Measurements from ENCODE around the gene CACNA2D3. TPM values are rescaled to one million over a fixed set of nuclear protein-coding genes. Genes with fewer than 3 reads are reported as not detected.

The CACNA2D3 gene
- total RNA-seq, 1 experiment from 2014 or later, result 0.59 TPM

GRCh38 chr3:54538346-54538745, 416.0 kb downstream of the CACNA2D3 start:
- ChIA-PET CTCF (no interaction called here), POLR2A (ENCODE audit: unreplicated experiment) (no interaction called here)
- intact Hi-C loops (cut with micrococcal nuclease; ENCODE audit: unreplicated experiment), result no loop called here

GRCh38 chr3:54541369-54541768, 419.0 kb downstream of the CACNA2D3 start:
- Histone ChIP-seq H3K27me3 (ENCODE audit: insufficient read depth, low read depth) (peaks cover 25% of the 10 kb centered on the region), H3K9me3 (ENCODE audit: insufficient read depth, low read depth) (no peaks in the 10 kb centered on the region), H3K79me2 (ENCODE audit: low read depth) (no peaks in the 10 kb centered on the region), H2AFZ (no peak overlapping the region), H3K4me2 (no peak overlapping the region), H3F3A (ENCODE audit: insufficient read depth, low read depth) (no peaks in the 10 kb centered on the region), H4K20me1 (ENCODE audit: insufficient read depth) (no peaks in the 10 kb centered on the region), H3K27ac (no peak overlapping the region), H3K4me3 (no peak overlapping the region), H3K4me1 (replicated peaks; ENCODE audit: insufficient read depth) (no peaks in the 10 kb centered on the region), H3K9me2 (ENCODE audit: insufficient read depth) (no peaks in the 10 kb centered on the region), H3K36me3 (ENCODE audit: low read depth) (no peaks in the 10 kb centered on the region)
- BruUV-seq (replicated peaks), result no TSS peak
- POLR2A ChIA-PET (ENCODE audit: unreplicated experiment), result no interaction called here
- CTCF ChIA-PET, result no interaction called here
- intact Hi-C loops (cut with micrococcal nuclease; ENCODE audit: unreplicated experiment), result no loop called here
- TF ChIP-seq CTCF (conservative IDR thresholded peaks at IDR 0.05), result no peak
- TF ChIP-seq EZH2 (IDR thresholded peaks at IDR 0.05; ENCODE audit: low read depth), result no peak
- no peak for DNase-seq

More at GRCh38 chr3:54538346-54538745, 416.0 kb downstream of the CACNA2D3 start:
- H3K4me1 ChIP-seq (replicated peaks; ENCODE audit: insufficient read depth), result no peaks in the 10 kb centered on the region
- H3K9me2 ChIP-seq (ENCODE audit: insufficient read depth), result no peaks in the 10 kb centered on the region
- TF ChIP-seq CTCF (conservative IDR thresholded peaks at IDR 0.05), result no peak
- TF ChIP-seq EZH2 (IDR thresholded peaks at IDR 0.05; ENCODE audit: low read depth), result no peak
- H3K27ac ChIP-seq, result no peak overlapping the region
- BruUV-seq (replicated peaks), result no TSS peak
- no peak overlapping the region for H2AFZ ChIP-seq
- H3K36me3 ChIP-seq (ENCODE audit: low read depth), result no peaks in the 10 kb centered on the region
- no peaks in the 10 kb centered on the region for H4K20me1 ChIP-seq (ENCODE audit: insufficient read depth)
- H3K79me2 ChIP-seq (ENCODE audit: low read depth), result no peaks in the 10 kb centered on the region
- DNase-seq, result no peak
- H3F3A ChIP-seq (ENCODE audit: insufficient read depth, low read depth), result no peaks in the 10 kb centered on the region
- no peaks in the 10 kb centered on the region for H3K9me3 ChIP-seq (ENCODE audit: insufficient read depth, low read depth)
- H3K4me3 ChIP-seq, result no peak overlapping the region
- no peak overlapping the region for H3K4me2 ChIP-seq
- peaks cover 25% of the 10 kb centered on the region for H3K27me3 ChIP-seq (ENCODE audit: insufficient read depth, low read depth)

- H3F3A ChIP-seq (ENCODE audit: insufficient read depth, low read depth), result no peaks in the 10 kb centered on the region
- H3K79me2 ChIP-seq (ENCODE audit: low read depth), result no peaks in the 10 kb centered on the region
- no peaks in the 10 kb centered on the region for H3K36me3 ChIP-seq (ENCODE audit: low read depth)
- no peaks in the 10 kb centered on the region for H4K20me1 ChIP-seq (ENCODE audit: insufficient read depth)
- H3K9me3 ChIP-seq (ENCODE audit: insufficient read depth, low read depth), result no peaks in the 10 kb centered on the region
- no peak overlapping the region for H3K27ac ChIP-seq
- DNase-seq, result no peak
- ChIA-PET POLR2A (ENCODE audit: unreplicated experiment) (no interaction called here), CTCF (no interaction called here)
- no peak overlapping the region for H3K4me2 ChIP-seq
- intact Hi-C loops (cut with micrococcal nuclease; ENCODE audit: unreplicated experiment), result no loop called here
- no peaks in the 10 kb centered on the region for H3K4me1 ChIP-seq (replicated peaks; ENCODE audit: insufficient read depth)
- TF ChIP-seq EZH2 (IDR thresholded peaks at IDR 0.05; ENCODE audit: low read depth) (no peak), CTCF (conservative IDR thresholded peaks at IDR 0.05) (no peak)
- no peak overlapping the region for H2AFZ ChIP-seq
- BruUV-seq (replicated peaks), result no TSS peak
- no peaks in the 10 kb centered on the region for H3K9me2 ChIP-seq (ENCODE audit: insufficient read depth)
- no peak overlapping the region for H3K4me3 ChIP-seq
- peaks cover 27% of the 10 kb centered on the region for H3K27me3 ChIP-seq (ENCODE audit: insufficient read depth, low read depth)
These were observed 421.1 kb downstream of the CACNA2D3 start for GRCh38 chr3:54543446-54543845.

All from PC-9 (cell line).